Measurements from ENCODE around the gene ATP23. TPM values are rescaled to one million over a fixed set of nuclear protein-coding genes. Genes with fewer than 3 reads are reported as not detected.

Gene ATP23, protein sequence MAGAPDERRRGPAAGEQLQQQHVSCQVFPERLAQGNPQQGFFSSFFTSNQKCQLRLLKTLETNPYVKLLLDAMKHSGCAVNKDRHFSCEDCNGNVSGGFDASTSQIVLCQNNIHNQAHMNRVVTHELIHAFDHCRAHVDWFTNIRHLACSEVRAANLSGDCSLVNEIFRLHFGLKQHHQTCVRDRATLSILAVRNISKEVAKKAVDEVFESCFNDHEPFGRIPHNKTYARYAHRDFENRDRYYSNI
- 4.2 and 6.5 TPM in 2 replicates for total RNA-seq

DNA sequence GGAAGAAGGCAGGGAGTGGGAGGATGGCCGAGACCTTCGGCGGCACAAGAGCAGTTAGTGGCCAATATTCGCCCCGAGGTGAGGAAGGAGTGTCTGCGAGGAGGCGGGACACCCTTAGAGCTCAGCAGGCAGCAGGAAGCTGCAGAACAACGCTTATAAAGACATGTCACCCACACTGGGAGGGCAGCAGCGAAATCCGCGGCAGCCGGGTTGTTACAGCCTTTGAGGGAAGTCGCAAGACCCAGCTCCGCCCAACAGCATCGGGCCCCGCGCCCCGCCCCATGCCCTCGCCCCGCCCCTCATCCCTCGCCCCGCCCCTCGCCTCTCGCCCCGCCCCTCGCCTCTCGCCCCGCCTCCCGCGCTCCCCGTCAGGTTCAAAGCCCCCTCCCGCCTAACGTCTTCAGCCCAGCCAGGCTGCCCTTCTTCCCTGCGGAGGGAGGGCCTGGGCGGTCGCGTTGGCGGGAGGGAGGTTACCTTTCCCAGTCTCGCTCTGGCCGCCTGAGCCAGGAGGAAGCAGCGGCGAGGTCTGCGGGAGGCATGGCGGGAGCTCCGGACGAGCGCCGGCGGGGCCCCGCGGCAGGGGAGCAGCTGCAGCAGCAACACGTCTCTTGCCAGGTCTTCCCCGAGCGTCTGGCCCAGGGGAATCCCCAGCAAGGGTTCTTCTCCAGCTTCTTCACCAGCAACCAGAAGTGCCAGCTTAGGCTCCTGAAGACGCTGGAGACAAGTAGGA is at the start of gene ATP23:
ATP23 (plus strand) TSS at position 403 of the 730 bp plus-strand sequence; CDS start at position 538, 135 bp downstream.

Other genes starting within 250 kb of the ATP23 start
- gene OS9, start 247.4 kb upstream of the ATP23 start, total RNA-seq, result 188 and 209 TPM in 2 replicates
- gene AGAP2, start 202.8 kb upstream of the ATP23 start, total RNA-seq, result under 0.01 and 0.07 TPM in 2 replicates
- 42.8 and 93.6 TPM in 2 replicates for gene TSPAN31, start 196.5 kb upstream of the ATP23 start, total RNA-seq
- 108 and 152 TPM in 2 replicates for gene CDK4, start 189.3 kb upstream of the ATP23 start, total RNA-seq
- 6.5 and 9.7 TPM in 2 replicates for gene MARCHF9, start 186.5 kb upstream of the ATP23 start, total RNA-seq
- 1.5 and 4.1 TPM in 2 replicates for gene CYP27B1, start 174.5 kb upstream of the ATP23 start, total RNA-seq
- gene METTL1, start 169.5 kb upstream of the ATP23 start, total RNA-seq, result 8.5 and 9.5 TPM in 2 replicates
- gene EEF1AKMT3, start 169.0 kb upstream of the ATP23 start, total RNA-seq, result 6.8 and 7.7 TPM in 2 replicates
- gene TSFM, start 158.8 kb upstream of the ATP23 start, total RNA-seq, result 17.1 and 17.3 TPM in 2 replicates
- gene AVIL, start 122.8 kb upstream of the ATP23 start, total RNA-seq, result 0.34 and 3.3 TPM in 2 replicates
- 32.5 and 72.8 TPM in 2 replicates for gene CTDSP2, start 94.8 kb upstream of the ATP23 start, total RNA-seq

Measured in nasal cavity respiratory epithelium epithelial cell of viscerocranial mucosa (primary cell).